Activated CD4-positive, alpha-beta T cell treated with anti-CD3 and anti-CD28 coated beads, Interleukin-2, amount 10 ng/mL, durations not matched to agents 24 days and 14 days (primary cell): Measurements from ENCODE around the gene IL1RL1. TPM values are rescaled to one million over a fixed set of nuclear protein-coding genes. Genes with fewer than 3 reads are reported as not detected.

Source experiments
- DNase-seq: peaks from one replicate; pipeline ENCODE4 v3.0.0; 2022
- H3K27ac Mint-ChIP-seq: one replicate; pipeline ENCODE4 v1.8.0; 2022; ENCODE audit warnings: mild to moderate bottlenecking, mixed read lengths
- H3K27me3 Mint-ChIP-seq: one replicate; pipeline ENCODE4 v1.8.0; 2022; ENCODE audit warnings: mixed read lengths
- H3K36me3 Mint-ChIP-seq: one replicate; pipeline ENCODE4 v1.8.0; 2022; ENCODE audit warnings: low read depth, mild to moderate bottlenecking, mixed read lengths
- H3K4me1 Mint-ChIP-seq: one replicate; pipeline ENCODE4 v1.8.0; 2021; ENCODE audit warnings: mixed read lengths
- H3K4me3 Mint-ChIP-seq: one replicate; pipeline ENCODE4 v1.8.0; 2022; ENCODE audit warnings: mild to moderate bottlenecking, moderate library complexity, mixed read lengths
- H3K9me3 Mint-ChIP-seq: one replicate; pipeline ENCODE4 v1.8.0; 2021; ENCODE audit warnings: mixed read lengths
- intact Hi-C: fragments of 100-400 bp; cut with micrococcal nuclease; formaldehyde crosslinking; loops from one replicate; pipeline ENCODE4 v1.15.1; 2023
- total RNA-seq: library from RNA; stranded (reverse); gene quantifications from 2 replicates; pipeline ENCODE4 v1.2.3, GENCODE V29; 2022

Gene IL1RL1
- total RNA-seq, 1 donor from 2014 or later: 0.84 TPM

- no peak overlapping the region for H3K4me3 Mint-ChIP-seq
- H3K27me3 Mint-ChIP-seq: peaks cover 4% of the 10 kb centered on the region
- peaks cover 17% of the 10 kb centered on the region for H3K9me3 Mint-ChIP-seq
- H3K27ac Mint-ChIP-seq: no peak overlapping the region
- intact Hi-C loops: no loop called here
- H3K36me3 Mint-ChIP-seq: no peaks in the 10 kb centered on the region
- DNase-seq: peak; percentile 24
- no peaks in the 10 kb centered on the region for H3K4me1 Mint-ChIP-seq
Measured at GRCh38 chr2:102331311-102331980, 20.1 kb downstream of the IL1RL1 start.

GRCh38 chr2:102334486-102334885 lies 23.1 kb downstream of the IL1RL1 start:
- Mint-ChIP-seq H3K4me1 (peaks cover 8% of the 10 kb centered on the region), H3K36me3 (no peaks in the 10 kb centered on the region), H3K4me3 (no peak overlapping the region), H3K9me3 (peaks cover 12% of the 10 kb centered on the region), H3K27ac (no peak overlapping the region), H3K27me3 (no peaks in the 10 kb centered on the region)
- peak; percentile 19 for DNase-seq
- intact Hi-C loops: no loop called here

GRCh38 chr2:102335871-102336366 lies 24.6 kb downstream of the IL1RL1 start:
- peaks cover 3% of the 10 kb centered on the region for H3K36me3 Mint-ChIP-seq
- intact Hi-C loops: loop anchor here (2.0 kb wide), 1 partner anchor 31 kb away; no protein-coding TSS in a partner anchor
- peaks cover 8% of the 10 kb centered on the region for H3K4me1 Mint-ChIP-seq
- no peaks in the 10 kb centered on the region for H3K27me3 Mint-ChIP-seq
- peak; percentile 45 for DNase-seq
- no peak overlapping the region for H3K4me3 Mint-ChIP-seq
- H3K27ac Mint-ChIP-seq: no peak overlapping the region
- H3K9me3 Mint-ChIP-seq: peaks cover 12% of the 10 kb centered on the region

- peaks cover 8% of the 10 kb centered on the region for H3K4me1 Mint-ChIP-seq
- peaks cover 12% of the 10 kb centered on the region for H3K9me3 Mint-ChIP-seq
- peaks cover 3% of the 10 kb centered on the region for H3K36me3 Mint-ChIP-seq
- no peaks in the 10 kb centered on the region for H3K27me3 Mint-ChIP-seq
- intact Hi-C loops: loop anchor here (2.0 kb wide), 1 partner anchor 32 kb away; no protein-coding TSS in a partner anchor
- no peak overlapping the region for H3K4me3 Mint-ChIP-seq
- no peak overlapping the region for H3K27ac Mint-ChIP-seq
- peak; percentile 38 for DNase-seq
Measured at GRCh38 chr2:102336502-102336945, 25.2 kb downstream of the IL1RL1 start.

GRCh38 chr2:102337012-102337411 lies 25.6 kb downstream of the IL1RL1 start:
- Mint-ChIP-seq H3K9me3 (peaks cover 12% of the 10 kb centered on the region), H3K27ac (no peak overlapping the region), H3K36me3 (peaks cover 3% of the 10 kb centered on the region), H3K4me3 (no peak overlapping the region), H3K27me3 (no peaks in the 10 kb centered on the region), H3K4me1 (peaks cover 8% of the 10 kb centered on the region)
- DNase-seq: peak; percentile 8
- intact Hi-C loops: loop anchor here (2.0 kb wide), 1 partner anchor 32 kb away; no protein-coding TSS in a partner anchor

- Mint-ChIP-seq H3K4me3 (no peak overlapping the region), H3K27ac (peak overlapping the region; percentile 31), H3K36me3 (peaks cover 3% of the 10 kb centered on the region), H3K27me3 (no peaks in the 10 kb centered on the region), H3K9me3 (peaks cover 5% of the 10 kb centered on the region), H3K4me1 (peaks cover 8% of the 10 kb centered on the region)
- peak; percentile 34 for DNase-seq
- intact Hi-C loops: loop anchor here (2.0 kb wide), 1 partner anchor 33 kb away; no protein-coding TSS in a partner anchor
Measured at GRCh38 chr2:102337481-102338386, 26.4 kb downstream of the IL1RL1 start.

- no peak overlapping the region for H3K4me3 Mint-ChIP-seq
- DNase-seq: no peak
- intact Hi-C loops: no loop called here
- H3K27me3 Mint-ChIP-seq: no peaks in the 10 kb centered on the region
- H3K9me3 Mint-ChIP-seq: no peaks in the 10 kb centered on the region
- H3K4me1 Mint-ChIP-seq: peaks cover 8% of the 10 kb centered on the region
- H3K36me3 Mint-ChIP-seq: peaks cover 3% of the 10 kb centered on the region
- no peak overlapping the region for H3K27ac Mint-ChIP-seq
Measured at GRCh38 chr2:102340778-102341177, 29.4 kb downstream of the IL1RL1 start.

- H3K36me3 Mint-ChIP-seq: peaks cover 3% of the 10 kb centered on the region
- no peak overlapping the region for H3K27ac Mint-ChIP-seq
- H3K27me3 Mint-ChIP-seq: no peaks in the 10 kb centered on the region
- H3K4me3 Mint-ChIP-seq: no peak overlapping the region
- DNase-seq: peak; percentile 6
- intact Hi-C loops: no loop called here
- H3K9me3 Mint-ChIP-seq: peaks cover 3% of the 10 kb centered on the region
- H3K4me1 Mint-ChIP-seq: peaks cover 5% of the 10 kb centered on the region
Measured at GRCh38 chr2:102342888-102343287, 31.5 kb downstream of the IL1RL1 start.

GRCh38 chr2:102344397-102344796 lies 33.0 kb downstream of the IL1RL1 start:
- H3K27me3 Mint-ChIP-seq: no peaks in the 10 kb centered on the region
- intact Hi-C loops: no loop called here

GRCh38 chr2:102345329-102345920 lies 34.1 kb downstream of the IL1RL1 start:
- Mint-ChIP-seq H3K4me1 (peaks cover 10% of the 10 kb centered on the region), H3K4me3 (no peak overlapping the region), H3K27me3 (no peaks in the 10 kb centered on the region), H3K27ac (no peak overlapping the region), H3K9me3 (peaks cover 3% of the 10 kb centered on the region), H3K36me3 (peaks cover 3% of the 10 kb centered on the region)
- intact Hi-C loops: no loop called here
- peak; percentile 34 for DNase-seq

More at GRCh38 chr2:102344397-102344796, 33.0 kb downstream of the IL1RL1 start:
- H3K4me1 Mint-ChIP-seq: peaks cover 6% of the 10 kb centered on the region
- H3K9me3 Mint-ChIP-seq: peaks cover 3% of the 10 kb centered on the region
- no peak overlapping the region for H3K27ac Mint-ChIP-seq
- peak; percentile 24 for DNase-seq
- peaks cover 3% of the 10 kb centered on the region for H3K36me3 Mint-ChIP-seq
- H3K4me3 Mint-ChIP-seq: no peak overlapping the region

GRCh38 chr2:102346381-102347130 lies 35.2 kb downstream of the IL1RL1 start:
- DNase-seq: peak; percentile 12
- no peak overlapping the region for H3K4me3 Mint-ChIP-seq
- H3K9me3 Mint-ChIP-seq: peaks cover 3% of the 10 kb centered on the region
- peaks cover 12% of the 10 kb centered on the region for H3K4me1 Mint-ChIP-seq
- no peak overlapping the region for H3K27ac Mint-ChIP-seq
- H3K36me3 Mint-ChIP-seq: no peaks in the 10 kb centered on the region
- H3K27me3 Mint-ChIP-seq: no peaks in the 10 kb centered on the region
- intact Hi-C loops: no loop called here

GRCh38 chr2:102350137-102350793 lies 38.9 kb downstream of the IL1RL1 start:
- DNase-seq: peak; percentile 74
- Mint-ChIP-seq H3K4me1 (peaks cover 17% of the 10 kb centered on the region), H3K9me3 (peaks cover 3% of the 10 kb centered on the region), H3K27me3 (no peaks in the 10 kb centered on the region), H3K27ac (no peak overlapping the region), H3K4me3 (no peak overlapping the region), H3K36me3 (no peaks in the 10 kb centered on the region)
- intact Hi-C loops: loop anchor here (2.0 kb wide), 1 partner anchor 17 kb away; no protein-coding TSS in a partner anchor
